Astrocyte of the spinal cord (primary cell): ENCODE results near the gene PNPLA1.

ENCODE experiments used
- DNase-seq: peaks from one replicate; pipeline ENCODE4 v3.0.0; 2011; ENCODE audit warnings: low read depth, low spot score
- H3K4me3 ChIP-seq: 2 replicates; pipeline ENCODE4 v1.5.1; 2011; ENCODE audit warnings: low read depth, mild to moderate bottlenecking, low read length, moderate library complexity
- CTCF ChIP-seq: IDR thresholded peaks from 2 replicates; pipeline ENCODE4 v1.5.1; 2012; ENCODE audit warnings: low read depth, mild to moderate bottlenecking, low read length, inconsistent platforms
- in situ Hi-C: cut with HindIII; loops from 2 replicates; pipeline ENCODE4 v1.10.0; 2017; ENCODE audit warnings: low sequenced_read_pairs

PNPLA1 gene

GRCh38 chr6:36353411-36353915, 83.6 kb downstream of the PNPLA1 start:
- TF ChIP-seq CTCF: no peak
- no peak overlapping the region for H3K4me3 ChIP-seq
- DNase-seq: peak; percentile 58
- in situ Hi-C loops: no loop called here

- in situ Hi-C loops: no loop called here
- DNase-seq: no peak
- H3K4me3 ChIP-seq: no peak overlapping the region
- TF ChIP-seq CTCF: no peak
Observed at GRCh38 chr6:36355819-36356218, 86.0 kb downstream of the PNPLA1 start.

GRCh38 chr6:36357872-36358225, 88.0 kb downstream of the PNPLA1 start:
- H3K4me3 ChIP-seq: no peak overlapping the region
- in situ Hi-C loops: no loop called here
- TF ChIP-seq CTCF: no peak
- no peak for DNase-seq
